HEK293T (cell line): Measurements from ENCODE around the gene SLC9A9.

Source experiments
- CTCF ChIA-PET: fragments of 350-600 bp; formaldehyde crosslinking; extraction: SDS; loops from one replicate; lab custom pipeline; 2021; ENCODE audit warnings: antibody characterized with exemption, inconsistent platforms; lab: Yijun Ruan, JAX
- POLR2A ChIA-PET: fragments of 350-600 bp; formaldehyde crosslinking; extraction: SDS; loops from one replicate; lab custom pipeline; 2020; ENCODE audit warnings: antibody characterized with exemption, inconsistent platforms; lab: Yijun Ruan, JAX
- DNase-seq: peaks from one replicate; pipeline ENCODE4 v3.0.0; 2012; ENCODE audit warnings: mixed read lengths; ENCODE audit errors: extremely low spot score
- ARNT ChIP-seq: fragments of 450-650 bp; IDR thresholded peaks from 2 replicates; pipeline ENCODE4 v1.6.1; 2017; ENCODE audit warnings: mild to moderate bottlenecking
- BHLHE40 ChIP-seq: fragments of 450-650 bp; IDR thresholded peaks from 2 replicates; pipeline ENCODE4 v1.6.1; 2016; ENCODE audit warnings: mild to moderate bottlenecking, moderate library complexity, borderline replicate concordance
- CTBP1 ChIP-seq: fragments of 450-650 bp; IDR thresholded peaks from 2 replicates; pipeline ENCODE4 v1.6.1; 2016; ENCODE audit warnings: borderline replicate concordance
- ELF4 ChIP-seq: fragments of 450-650 bp; IDR thresholded peaks from 2 replicates; pipeline ENCODE4 v1.6.1; 2017; ENCODE audit warnings: antibody characterized with exemption
- FOXA1 ChIP-seq: fragments of 450-650 bp; IDR thresholded peaks from 2 replicates; pipeline ENCODE4 v1.6.1; 2016; ENCODE audit warnings: mild to moderate bottlenecking
- FOXK2 ChIP-seq: fragments of 450-650 bp; IDR thresholded peaks from 2 replicates; pipeline ENCODE4 v1.6.1; 2016; ENCODE audit warnings: mild to moderate bottlenecking
- FOXM1 ChIP-seq: fragments of 450-650 bp; IDR thresholded peaks from 2 replicates; pipeline ENCODE4 v1.6.1; 2017; ENCODE audit warnings: mild to moderate bottlenecking, borderline replicate concordance
- HDGF ChIP-seq: fragments of 450-650 bp; IDR thresholded peaks from 2 replicates; pipeline ENCODE4 v1.6.1; 2017; ENCODE audit warnings: antibody characterized with exemption, borderline replicate concordance
- L3MBTL2 ChIP-seq: fragments of 450-650 bp; conservative IDR thresholded peaks from 2 replicates; pipeline ENCODE4 v1.6.1; 2016; ENCODE audit warnings: mild to moderate bottlenecking
- LEF1 ChIP-seq: fragments of 450-650 bp; IDR thresholded peaks from 2 replicates; pipeline ENCODE4 v1.6.1; 2017; ENCODE audit warnings: mild to moderate bottlenecking, borderline replicate concordance
- NFRKB ChIP-seq: fragments of 450-650 bp; IDR thresholded peaks from 2 replicates; pipeline ENCODE4 v1.6.1; 2016; ENCODE audit warnings: mild to moderate bottlenecking, moderate library complexity
- PKNOX1 ChIP-seq: fragments of 450-650 bp; IDR thresholded peaks from 2 replicates; pipeline ENCODE4 v1.6.1; 2016
- SP1 ChIP-seq: fragments of 450-650 bp; IDR thresholded peaks from 2 replicates; pipeline ENCODE4 v1.6.1; 2017
- SUZ12 ChIP-seq: fragments of 450-650 bp; IDR thresholded peaks from 2 replicates; pipeline ENCODE4 v1.6.1; 2016; ENCODE audit warnings: mild to moderate bottlenecking
- TARDBP ChIP-seq: fragments of 450-650 bp; IDR thresholded peaks from 2 replicates; pipeline ENCODE4 v1.6.1; 2016
- ZNF384 ChIP-seq: fragments of 450-650 bp; IDR thresholded peaks from 2 replicates; pipeline ENCODE4 v1.6.1; 2016

Gene SLC9A9

DNA sequence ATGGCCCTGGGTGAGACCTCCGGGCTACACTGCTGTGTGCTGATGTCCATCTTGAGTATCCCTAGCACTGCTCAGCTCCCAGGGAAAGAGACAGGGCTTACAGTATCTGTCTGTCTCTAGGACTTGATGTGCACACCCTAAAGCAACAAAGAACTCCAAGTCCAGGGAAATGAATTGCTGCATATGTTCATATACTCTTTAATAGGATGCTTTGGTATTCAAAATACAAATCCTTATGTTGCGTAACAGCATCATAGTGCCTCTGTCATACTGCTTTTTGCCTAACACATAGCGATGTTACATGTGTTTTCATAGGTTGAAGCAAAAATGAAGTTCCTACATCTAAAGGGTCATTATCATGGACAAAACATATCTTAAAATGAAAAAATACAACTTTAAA lies 299.9 kb downstream of the SLC9A9 start:
- POLR2A ChIA-PET = no interaction called here
- DNase-seq = no peak
- no peak for TF ChIP-seq ZNF384
- no peak for TF ChIP-seq SUZ12
- no peak for TF ChIP-seq FOXM1
- no peak for TF ChIP-seq TARDBP
- TF ChIP-seq HDGF = no peak
- no peak for TF ChIP-seq ELF4
- TF ChIP-seq BHLHE40 = no peak
- TF ChIP-seq LEF1 = no peak
- no peak for TF ChIP-seq SP1
- TF ChIP-seq NFRKB = no peak
- TF ChIP-seq L3MBTL2 = no peak
- no peak for TF ChIP-seq FOXK2
- CTCF ChIA-PET = no interaction called here

DNA sequence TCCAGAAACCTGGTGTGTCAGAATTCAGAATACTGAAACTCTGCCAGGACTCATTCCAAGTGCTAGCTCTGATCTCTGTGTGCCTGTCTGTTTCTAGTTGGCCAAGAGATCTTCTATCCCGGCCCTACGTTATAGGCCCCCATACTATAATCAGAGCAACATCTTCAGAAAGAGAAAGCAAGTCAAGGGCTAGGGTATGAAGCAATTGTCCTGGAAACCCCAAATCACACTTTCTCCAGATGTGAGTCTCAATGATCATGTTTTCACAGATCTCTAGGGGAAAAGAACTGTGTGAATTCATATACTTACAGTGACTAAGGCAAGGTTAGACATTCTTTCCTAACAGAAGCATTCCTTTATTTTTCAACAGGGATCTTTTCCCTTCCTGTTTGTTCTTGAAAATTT lies 309.7 kb downstream of the SLC9A9 start:
- no peak for DNase-seq
- POLR2A ChIA-PET = no interaction called here
- CTCF ChIA-PET = no interaction called here
- no peak for TF ChIP-seq FOXM1
- no peak for TF ChIP-seq CTBP1
- no peak for TF ChIP-seq LEF1
- no peak for TF ChIP-seq ELF4
- no peak for TF ChIP-seq SP1
- TF ChIP-seq FOXK2 = no peak
- TF ChIP-seq SUZ12 = no peak
- no peak for TF ChIP-seq PKNOX1
- TF ChIP-seq HDGF = no peak
- no peak for TF ChIP-seq ARNT
- no peak for TF ChIP-seq FOXA1
- no peak for TF ChIP-seq L3MBTL2
- TF ChIP-seq TARDBP = no peak
- TF ChIP-seq BHLHE40 = no peak
- no peak for TF ChIP-seq ZNF384
- TF ChIP-seq NFRKB = no peak

GRCh38 chr3:143538061-143538460 lies 310.2 kb downstream of the SLC9A9 start:
- POLR2A ChIA-PET = no interaction called here
- CTCF ChIA-PET = no interaction called here
- DNase-seq = no peak
- TF ChIP-seq ZNF384 (no peak), PKNOX1 (no peak), CTBP1 (no peak), BHLHE40 (no peak), HDGF (no peak), LEF1 (no peak)

- ChIA-PET CTCF (no interaction called here), POLR2A (no interaction called here)
- DNase-seq = no peak
- TF ChIP-seq BHLHE40 (no peak), PKNOX1 (no peak), CTBP1 (no peak), TARDBP (no peak), L3MBTL2 (no peak), SP1 (no peak)
These were observed 311.3 kb downstream of the SLC9A9 start for GRCh38 chr3:143536817-143537535.

DNA sequence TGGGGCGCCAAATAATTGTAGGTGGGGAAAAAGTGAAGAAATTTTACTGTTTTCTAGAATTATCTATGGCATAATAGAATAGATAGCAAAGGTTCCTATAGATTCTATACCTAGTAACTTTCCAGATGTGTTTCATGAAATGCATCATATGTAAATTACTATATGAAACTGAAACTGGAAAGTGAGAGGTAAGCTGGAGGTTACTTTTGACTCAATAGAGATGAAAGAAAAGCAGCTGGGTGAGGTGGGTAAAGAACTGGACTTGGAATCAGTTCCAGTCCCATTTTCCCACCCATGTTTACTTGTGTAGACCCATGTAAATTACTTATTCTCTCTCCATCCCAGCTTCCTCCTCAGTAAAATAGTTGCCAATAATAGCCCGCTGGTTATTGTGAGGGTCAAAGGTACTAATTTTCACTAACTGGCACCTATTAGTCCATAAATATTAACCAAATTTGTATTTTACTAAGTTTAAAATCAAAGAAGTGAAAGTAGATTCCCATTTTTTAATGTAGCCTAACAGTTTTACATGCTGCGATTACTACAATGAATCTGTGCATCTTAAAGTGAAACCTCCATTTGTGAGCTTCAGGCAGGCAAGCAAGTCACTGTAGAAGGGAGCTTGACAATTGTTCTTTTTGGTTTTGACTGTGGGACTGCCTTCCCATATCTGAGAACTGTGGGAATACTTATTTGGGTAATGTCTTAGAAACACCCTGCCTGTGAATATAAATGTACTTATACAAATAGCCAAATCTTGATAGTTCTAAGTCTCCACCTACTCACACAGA lies 312.1 kb downstream of the SLC9A9 start:
- no peak for TF ChIP-seq SUZ12
- TF ChIP-seq TARDBP = no peak
- TF ChIP-seq BHLHE40 = no peak
- TF ChIP-seq FOXK2 = no peak
- TF ChIP-seq LEF1 = no peak
- no peak for TF ChIP-seq ELF4
- TF ChIP-seq NFRKB = no peak
- TF ChIP-seq SP1 = no peak
- no peak for TF ChIP-seq FOXA1
- ChIA-PET CTCF (no interaction called here), POLR2A (no interaction called here)
- DNase-seq = no peak

DNA sequence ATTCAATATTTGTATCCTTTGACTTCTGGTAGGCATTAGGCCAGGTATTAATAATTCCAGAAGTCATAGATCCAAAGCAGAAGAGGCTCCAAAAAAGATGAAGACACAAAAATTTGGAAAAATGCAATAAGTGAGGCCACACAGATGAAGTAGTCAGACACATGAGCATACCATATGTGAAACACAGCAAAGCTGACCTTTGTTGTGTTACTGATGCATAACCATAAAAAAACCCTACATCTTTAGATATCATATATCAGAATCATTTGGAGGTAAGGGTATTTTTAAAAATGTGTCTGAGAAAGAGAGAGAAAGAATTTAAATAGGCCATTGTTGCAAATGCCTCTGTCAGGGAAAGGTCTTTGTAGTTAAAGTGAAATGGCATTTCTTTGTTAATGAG lies 314.9 kb downstream of the SLC9A9 start:
- POLR2A ChIA-PET = no interaction called here
- CTCF ChIA-PET = no interaction called here
- no peak for DNase-seq
- TF ChIP-seq FOXM1 = no peak
- TF ChIP-seq BHLHE40 = no peak
